GM23338 (cell line): ENCODE results near the gene GALNT7.

Experiments used
- CREB1 ChIP-seq: fragments of 250-450 bp; sonication (Bioruptor Pico); IDR thresholded peaks from 2 replicates; pipeline ENCODE4 v1.5.0; 2020; ENCODE audit warnings: low read depth, mild to moderate bottlenecking, moderate library complexity
- EZH2 ChIP-seq: fragments of 200-600 bp; sonication (generic); IDR thresholded peaks from one replicate; pipeline ENCODE4 v1.8.0; 2017; ENCODE audit warnings: antibody characterized with exemption, mild to moderate bottlenecking, low read depth; ENCODE audit not compliant: unreplicated experiment
- EZH2phosphoT487 ChIP-seq: fragments of 200-600 bp; sonication (generic); IDR thresholded peaks from one replicate; pipeline ENCODE4 v1.8.1; 2018; ENCODE audit warnings: antibody characterized with exemption; ENCODE audit not compliant: unreplicated experiment
- JUNB ChIP-seq: IDR thresholded peaks from one replicate; pipeline ENCODE4 v1.6.1; 2016; ENCODE audit warnings: antibody characterized with exemption; ENCODE audit not compliant: unreplicated experiment
- NANOG ChIP-seq: IDR thresholded peaks from 2 replicates; pipeline ENCODE4 v1.6.1; 2016; ENCODE audit warnings: antibody characterized with exemption, borderline replicate concordance
- POLR2AphosphoS5 ChIP-seq: IDR thresholded peaks from 2 replicates; pipeline ENCODE4 v1.6.1; 2016; ENCODE audit warnings: antibody characterized with exemption, low read depth
- STAT1 ChIP-seq: IDR thresholded peaks from one replicate; pipeline ENCODE4 v1.6.1; 2016; ENCODE audit warnings: antibody characterized with exemption; ENCODE audit not compliant: unreplicated experiment
- ZNF114 ChIP-seq: fragments of 250-450 bp; sonication (Bioruptor Pico); IDR thresholded peaks from 2 replicates; pipeline ENCODE4 v1.5.0; 2020; ENCODE audit warnings: mild to moderate bottlenecking, moderate library complexity
- TF ChIP-seq, protein P1 (sequence below), 2 experiments: fragments of 200-600 bp in 1 of 2; sonication (generic) in 1 of 2; conservative IDR thresholded peaks; 2 replicates each; pipeline versions ENCODE4 v1.5.1 to v1.6.1; 2016 to 2017; ENCODE audit warnings: antibody characterized with exemption in 2 of 2, low read depth in 2 of 2, mild to moderate bottlenecking in 2 of 2, moderate library complexity in 1 of 2
- TF ChIP-seq, protein P2 (sequence below): IDR thresholded peaks from one replicate; pipeline ENCODE4 v1.6.1; 2018; ENCODE audit warnings: antibody characterized with exemption; ENCODE audit not compliant: unreplicated experiment
- TF ChIP-seq, protein P3 (sequence below): IDR thresholded peaks from 2 replicates; pipeline ENCODE4 v1.6.1; 2016; ENCODE audit warnings: antibody characterized with exemption

DNA sequence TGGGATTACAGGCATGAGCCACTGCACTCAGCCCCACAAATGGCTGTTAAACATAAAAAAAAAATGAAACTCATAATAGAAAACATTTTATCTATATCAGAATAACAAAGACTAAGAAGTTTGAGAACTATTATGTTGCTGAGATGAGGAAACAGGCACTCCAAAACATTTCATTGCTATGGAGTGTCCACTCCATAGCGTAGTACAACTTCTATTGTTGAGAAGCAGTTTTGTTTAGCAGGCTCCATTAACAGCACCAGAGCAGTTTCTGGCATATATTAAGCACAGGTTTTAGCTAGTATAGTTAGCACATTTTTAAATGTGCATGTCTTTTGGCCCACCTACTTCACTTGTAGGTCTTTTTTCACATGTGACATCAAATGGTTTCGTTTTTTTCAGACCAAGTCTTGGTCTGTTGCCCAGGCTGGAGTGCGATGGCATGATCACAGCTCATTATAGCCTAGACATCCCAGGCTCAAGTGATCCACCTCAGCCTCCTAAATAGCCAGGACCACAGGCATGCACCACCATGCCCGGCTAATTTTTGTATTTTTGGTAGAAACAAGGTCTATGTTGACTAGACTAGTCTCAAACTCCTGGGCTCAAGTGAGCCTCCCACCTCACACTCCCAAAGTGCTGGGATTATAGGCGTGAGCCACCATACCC is 159.8 kb downstream of the GALNT7 start:
- TF ChIP-seq, protein P1, sequence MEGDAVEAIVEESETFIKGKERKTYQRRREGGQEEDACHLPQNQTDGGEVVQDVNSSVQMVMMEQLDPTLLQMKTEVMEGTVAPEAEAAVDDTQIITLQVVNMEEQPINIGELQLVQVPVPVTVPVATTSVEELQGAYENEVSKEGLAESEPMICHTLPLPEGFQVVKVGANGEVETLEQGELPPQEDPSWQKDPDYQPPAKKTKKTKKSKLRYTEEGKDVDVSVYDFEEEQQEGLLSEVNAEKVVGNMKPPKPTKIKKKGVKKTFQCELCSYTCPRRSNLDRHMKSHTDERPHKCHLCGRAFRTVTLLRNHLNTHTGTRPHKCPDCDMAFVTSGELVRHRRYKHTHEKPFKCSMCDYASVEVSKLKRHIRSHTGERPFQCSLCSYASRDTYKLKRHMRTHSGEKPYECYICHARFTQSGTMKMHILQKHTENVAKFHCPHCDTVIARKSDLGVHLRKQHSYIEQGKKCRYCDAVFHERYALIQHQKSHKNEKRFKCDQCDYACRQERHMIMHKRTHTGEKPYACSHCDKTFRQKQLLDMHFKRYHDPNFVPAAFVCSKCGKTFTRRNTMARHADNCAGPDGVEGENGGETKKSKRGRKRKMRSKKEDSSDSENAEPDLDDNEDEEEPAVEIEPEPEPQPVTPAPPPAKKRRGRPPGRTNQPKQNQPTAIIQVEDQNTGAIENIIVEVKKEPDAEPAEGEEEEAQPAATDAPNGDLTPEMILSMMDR (conservative IDR thresholded peaks at IDR 0.05; ENCODE audit: low read depth in 2 of 2) = no peak
- TF ChIP-seq EZH2 (no peak), CREB1 (CRISPR knock-in tag) (no peak), JUNB (no peak), POLR2AphosphoS5 (no peak), EZH2phosphoT487 (no peak), STAT1 (no peak), NANOG (no peak), ZNF114 (CRISPR knock-in tag) (no peak)
- TF ChIP-seq, protein P2, sequence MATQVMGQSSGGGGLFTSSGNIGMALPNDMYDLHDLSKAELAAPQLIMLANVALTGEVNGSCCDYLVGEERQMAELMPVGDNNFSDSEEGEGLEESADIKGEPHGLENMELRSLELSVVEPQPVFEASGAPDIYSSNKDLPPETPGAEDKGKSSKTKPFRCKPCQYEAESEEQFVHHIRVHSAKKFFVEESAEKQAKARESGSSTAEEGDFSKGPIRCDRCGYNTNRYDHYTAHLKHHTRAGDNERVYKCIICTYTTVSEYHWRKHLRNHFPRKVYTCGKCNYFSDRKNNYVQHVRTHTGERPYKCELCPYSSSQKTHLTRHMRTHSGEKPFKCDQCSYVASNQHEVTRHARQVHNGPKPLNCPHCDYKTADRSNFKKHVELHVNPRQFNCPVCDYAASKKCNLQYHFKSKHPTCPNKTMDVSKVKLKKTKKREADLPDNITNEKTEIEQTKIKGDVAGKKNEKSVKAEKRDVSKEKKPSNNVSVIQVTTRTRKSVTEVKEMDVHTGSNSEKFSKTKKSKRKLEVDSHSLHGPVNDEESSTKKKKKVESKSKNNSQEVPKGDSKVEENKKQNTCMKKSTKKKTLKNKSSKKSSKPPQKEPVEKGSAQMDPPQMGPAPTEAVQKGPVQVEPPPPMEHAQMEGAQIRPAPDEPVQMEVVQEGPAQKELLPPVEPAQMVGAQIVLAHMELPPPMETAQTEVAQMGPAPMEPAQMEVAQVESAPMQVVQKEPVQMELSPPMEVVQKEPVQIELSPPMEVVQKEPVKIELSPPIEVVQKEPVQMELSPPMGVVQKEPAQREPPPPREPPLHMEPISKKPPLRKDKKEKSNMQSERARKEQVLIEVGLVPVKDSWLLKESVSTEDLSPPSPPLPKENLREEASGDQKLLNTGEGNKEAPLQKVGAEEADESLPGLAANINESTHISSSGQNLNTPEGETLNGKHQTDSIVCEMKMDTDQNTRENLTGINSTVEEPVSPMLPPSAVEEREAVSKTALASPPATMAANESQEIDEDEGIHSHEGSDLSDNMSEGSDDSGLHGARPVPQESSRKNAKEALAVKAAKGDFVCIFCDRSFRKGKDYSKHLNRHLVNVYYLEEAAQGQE = no peak
- TF ChIP-seq, protein P3, sequence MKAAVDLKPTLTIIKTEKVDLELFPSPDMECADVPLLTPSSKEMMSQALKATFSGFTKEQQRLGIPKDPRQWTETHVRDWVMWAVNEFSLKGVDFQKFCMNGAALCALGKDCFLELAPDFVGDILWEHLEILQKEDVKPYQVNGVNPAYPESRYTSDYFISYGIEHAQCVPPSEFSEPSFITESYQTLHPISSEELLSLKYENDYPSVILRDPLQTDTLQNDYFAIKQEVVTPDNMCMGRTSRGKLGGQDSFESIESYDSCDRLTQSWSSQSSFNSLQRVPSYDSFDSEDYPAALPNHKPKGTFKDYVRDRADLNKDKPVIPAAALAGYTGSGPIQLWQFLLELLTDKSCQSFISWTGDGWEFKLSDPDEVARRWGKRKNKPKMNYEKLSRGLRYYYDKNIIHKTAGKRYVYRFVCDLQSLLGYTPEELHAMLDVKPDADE = no peak
